H1 (cell line): Measurements from ENCODE around the gene LY86. TPM values are rescaled to one million over a fixed set of nuclear protein-coding genes. Genes with fewer than 3 reads are reported as not detected.

Source experiments
- CTCF ChIA-PET: fragments of 300-600 bp; sonication (Branson Sonifier 250); formaldehyde crosslinking; loops from one replicate; lab custom pipeline; 2021; ENCODE audit not compliant: partially characterized antibody; lab: Charles Lee
- POLR2A ChIA-PET: fragments of 300-600 bp; sonication (Branson Sonifier 250); formaldehyde crosslinking; loops from one replicate; lab custom pipeline; 2021; ENCODE audit warnings: inconsistent platforms; ENCODE audit not compliant: partially characterized antibody; lab: Charles Lee
- DNase-seq, 2 experiments: peaks; one replicate each; pipeline versions ENCODE4 v3.0.0 to v3.0.0-alpha.2; 2010 to 2022; ENCODE audit warnings: low spot score in 2 of 2, low read depth in 1 of 2, mixed read lengths in 1 of 2
- FAIRE-seq: peaks from 2 replicates; lab custom pipeline; 2011; peaks lifted over from hg19 to GRCh38; lab: Jason Lieb, UNC
- H2AFZ ChIP-seq: 2 replicates; pipeline ENCODE4 v1.8.1; 2012; ENCODE audit warnings: low read length, inconsistent platforms
- H2AK5ac ChIP-seq: 2 replicates; pipeline ENCODE4 v1.6.1; 2013; ENCODE audit warnings: low read depth, low read length
- H2BK120ac ChIP-seq: replicated peaks from 2 replicates; pipeline ENCODE3; 2013; ENCODE audit warnings: low read depth, low read length, inconsistent platforms
- H2BK12ac ChIP-seq: 2 replicates; pipeline ENCODE4 v1.6.1; 2013; ENCODE audit warnings: low read depth, low read length
- H2BK15ac ChIP-seq: 2 replicates; pipeline ENCODE4 v1.6.1; 2013; ENCODE audit warnings: low read length
- H2BK20ac ChIP-seq: 2 replicates; pipeline ENCODE4 v1.6.1; 2013; ENCODE audit warnings: low read length
- H2BK5ac ChIP-seq: 2 replicates; pipeline ENCODE4 v1.6.1; 2013; ENCODE audit warnings: low read depth, low read length
- H3K14ac ChIP-seq: 2 replicates; pipeline ENCODE4 v1.6.1; 2013; ENCODE audit warnings: inconsistent platforms; ENCODE audit not compliant: insufficient read length
- H3K18ac ChIP-seq: 2 replicates; pipeline ENCODE4 v1.6.1; 2013; ENCODE audit warnings: low read length; ENCODE audit errors: extremely low read depth
- H3K23ac ChIP-seq: 2 replicates; pipeline ENCODE4 v1.6.1; 2013; ENCODE audit warnings: inconsistent platforms; ENCODE audit not compliant: insufficient read length
- H3K23me2 ChIP-seq: 2 replicates; pipeline ENCODE4 v1.6.1; 2013; ENCODE audit warnings: low read depth, low read length
- H3K27ac ChIP-seq: 2 replicates; pipeline ENCODE4 v1.6.1; 2011; ENCODE audit warnings: low read depth, low read length, inconsistent platforms
- H3K27me3 ChIP-seq, 4 experiments: replicated peaks in 1 of 4; 1 replicate in 1 of 4; 2 replicates in 3 of 4; pipeline versions ENCODE4 v1.6.1 to v1.8.1; 2011 to 2013; ENCODE audit warnings: low read length in 3 of 4, mild to moderate bottlenecking in 3 of 4, inconsistent platforms in 2 of 4, mixed read lengths in 2 of 4, moderate library complexity in 1 of 4; ENCODE audit not compliant: control insufficient read depth in 3 of 4, insufficient read depth in 3 of 4; ENCODE audit errors: extremely low read depth in 1 of 4
- H3K36me3 ChIP-seq, 4 experiments: 2 replicates each; pipeline versions ENCODE4 v1.6.1 to v1.8.1; 2011 to 2013; ENCODE audit warnings: mild to moderate bottlenecking in 4 of 4, low read length in 3 of 4, moderate library complexity in 2 of 4, control low read depth in 1 of 4, inconsistent platforms in 1 of 4; ENCODE audit not compliant: insufficient read depth in 4 of 4, control insufficient read depth in 2 of 4
- H3K4ac ChIP-seq: replicated peaks from 2 replicates; pipeline ENCODE3; 2013; ENCODE audit warnings: low read length, low read depth, mixed read lengths, inconsistent platforms; ENCODE audit not compliant: insufficient read length
- H3K4me1 ChIP-seq, 4 experiments: replicated peaks in 1 of 4; 1 replicate in 1 of 4; 2 replicates in 3 of 4; pipeline versions ENCODE4 v1.6.1 to v1.8.1; 2011 to 2013; ENCODE audit warnings: low read length in 3 of 4, inconsistent platforms in 2 of 4, mixed read lengths in 1 of 4; ENCODE audit not compliant: insufficient read depth in 4 of 4, control insufficient read depth in 3 of 4
- H3K4me2 ChIP-seq, 2 experiments: 2 replicates each; pipeline versions ENCODE4 v1.6.1 to v1.8.1; 2011 to 2013; ENCODE audit warnings: low read depth in 2 of 2, low read length in 2 of 2, control low read depth in 1 of 2, inconsistent platforms in 1 of 2, mild to moderate bottlenecking in 1 of 2; ENCODE audit not compliant: insufficient read depth in 1 of 2
- H3K4me3 ChIP-seq, 4 experiments: fragments of 200-600, 300-600 bp in 1 of 4; sonication (generic), shearing (Covaris generic), sonication (Bioruptor Twin) in 1 of 4; 2 replicates each; pipeline versions ENCODE4 v1.5.1 to v1.8.1; 2011 to 2016; ENCODE audit warnings: low read length in 4 of 4, low read depth in 3 of 4, control low read depth in 2 of 4, inconsistent platforms in 2 of 4, mild to moderate bottlenecking in 2 of 4, mixed read lengths in 1 of 4, moderate library complexity in 1 of 4; ENCODE audit not compliant: insufficient read depth in 2 of 4; ENCODE audit errors: extremely low read depth in 1 of 4
- H3K56ac ChIP-seq: replicated peaks from 2 replicates; pipeline ENCODE3; 2013; ENCODE audit warnings: low read depth, mild to moderate bottlenecking, mixed read lengths, low read length, inconsistent platforms; ENCODE audit not compliant: insufficient read length
- H3K79me1 ChIP-seq: 2 replicates; pipeline ENCODE4 v1.6.1; 2013; ENCODE audit warnings: low read depth, low read length, control low read depth
- H3K79me2 ChIP-seq, 2 experiments: 2 replicates each; pipeline versions ENCODE4 v1.6.1 to v1.8.1; 2012 to 2013; ENCODE audit warnings: low read length in 2 of 2, mild to moderate bottlenecking in 2 of 2, inconsistent platforms in 1 of 2; ENCODE audit not compliant: insufficient read depth in 2 of 2, control insufficient read depth in 1 of 2
- H3K9ac ChIP-seq, 4 experiments: replicated peaks in 1 of 4; 1 replicate in 1 of 4; 2 replicates in 3 of 4; pipeline versions ENCODE4 v1.6.1 to v1.8.1; 2011 to 2013; ENCODE audit warnings: low read depth in 3 of 4, low read length in 3 of 4, control low read depth in 2 of 4, mild to moderate bottlenecking in 2 of 4, moderate library complexity in 2 of 4, inconsistent platforms in 1 of 4; ENCODE audit errors: extremely low read depth in 1 of 4
- H3K9me3 ChIP-seq, 2 experiments: 2 replicates each; pipeline versions ENCODE4 v1.6.1 to v1.8.1; 2012 to 2013; ENCODE audit warnings: mild to moderate bottlenecking in 2 of 2, moderate library complexity in 2 of 2, control low read depth in 1 of 2, inconsistent platforms in 1 of 2, low read depth in 1 of 2, low read length in 1 of 2, mixed read lengths in 1 of 2; ENCODE audit not compliant: insufficient read depth in 2 of 2
- H4K20me1 ChIP-seq, 2 experiments: replicated peaks in 1 of 2; 2 replicates each; pipeline versions ENCODE3 to v1.8.1; 2011 to 2013; ENCODE audit warnings: inconsistent platforms in 2 of 2, low read length in 2 of 2, mild to moderate bottlenecking in 1 of 2; ENCODE audit not compliant: insufficient read depth in 2 of 2, control insufficient read depth in 1 of 2
- H4K5ac ChIP-seq: 2 replicates; pipeline ENCODE4 v1.6.1; 2013; ENCODE audit warnings: low read length, low read depth, mixed read lengths, inconsistent platforms; ENCODE audit not compliant: insufficient read length
- H4K8ac ChIP-seq: 2 replicates; pipeline ENCODE4 v1.8.0; 2013; ENCODE audit warnings: mild to moderate bottlenecking, moderate library complexity, low read length, inconsistent platforms; ENCODE audit not compliant: insufficient read depth; ENCODE audit errors: extremely low read depth
- H4K91ac ChIP-seq: replicated peaks from 2 replicates; pipeline ENCODE3; 2013; ENCODE audit warnings: low read length, mixed read lengths, inconsistent platforms; ENCODE audit not compliant: insufficient read length
- BACH1 ChIP-seq: IDR thresholded peaks from 2 replicates; pipeline ENCODE4 v1.6.1; 2012; ENCODE audit warnings: low read length, improper control_type of control experiment
- EZH2 ChIP-seq: fragments of 200-600 bp; sonication (generic); IDR thresholded peaks from 2 replicates; pipeline ENCODE4 v1.7.1; 2012; ENCODE audit warnings: low read depth, mild to moderate bottlenecking, moderate library complexity, low read length, inconsistent platforms; ENCODE audit not compliant: severe bottlenecking
- KDM4A ChIP-seq: IDR thresholded peaks from one replicate; pipeline ENCODE4 v1.7.1; 2012; ENCODE audit warnings: low read depth, mild to moderate bottlenecking, moderate library complexity, low read length, inconsistent platforms; ENCODE audit not compliant: severe bottlenecking
- RFX5 ChIP-seq: IDR thresholded peaks from 2 replicates; pipeline ENCODE4 v1.6.1; 2011; ENCODE audit warnings: low read depth, low read length, improper control_type of control experiment, borderline replicate concordance
- SP4 ChIP-seq: IDR thresholded peaks from 2 replicates; pipeline ENCODE4 v1.6.1; 2012; ENCODE audit warnings: low read length, inconsistent platforms
- TAF7 ChIP-seq: optimal IDR thresholded peaks from 2 replicates; pipeline ENCODE3; 2011; ENCODE audit warnings: low read depth, mild to moderate bottlenecking, inconsistent platforms, low read length, moderate library complexity, borderline replicate concordance
- TCF12 ChIP-seq: IDR thresholded peaks from 2 replicates; pipeline ENCODE4 v1.6.1; 2011; ENCODE audit warnings: low read depth, mild to moderate bottlenecking, low read length
- WGBS, 2 experiments: shearing (Covaris generic) in 1 of 2; methylation state at CpG; one replicate each; pipeline versions ENCODE4 v1.1.6 to v1.1.7; 2013 to 2015; ENCODE audit warnings: low lambda C conversion rate in 2 of 2, mixed read lengths in 2 of 2, inconsistent platforms in 1 of 2, low coverage in 1 of 2, missing lambda C conversion rate in 1 of 2; ENCODE audit not compliant: insufficient replicate concordance in 2 of 2, insufficient coverage in 1 of 2, insufficient read length in 1 of 2; ENCODE audit errors: extremely low coverage in 1 of 2, missing lambda C conversion rate in 1 of 2; 5-methylcytosine and 5-hydroxymethylcytosine counted together
- polyA plus RNA-seq, 7 experiments: library from polyadenylated mRNA; depleted of rRNA in 3 of 7; stranded (reverse) in 5 of 7; unstranded in 2 of 7; fragments of >200 nt in 5 of 7; fragments of 200-250 nt in 2 of 7; gene quantifications; 1 replicate in 5 of 7; 2 replicates in 1 of 7; 4 replicates in 1 of 7; pipeline versions ENCODE4 v1.2.1 to v1.2.3, GENCODE V29; 2011 to 2013; ENCODE audit warnings: missing spikeins in 2 of 7, mixed read lengths in 2 of 7
- total RNA-seq: library from RNA; stranded (reverse); fragmentation: NEBNext Ultra II Directional; extraction: Animal tissue kit (Norgen Biotek cat#: 25700); gene quantifications from 2 replicates; pipeline ENCODE4 v1.2.1, GENCODE V29; 2021
- TF ChIP-seq, protein P1 (sequence below): IDR thresholded peaks from 2 replicates; pipeline ENCODE4 v1.6.1; 2011; ENCODE audit warnings: low read length, improper control_type of control experiment
- TF ChIP-seq, protein P2 (sequence below), 3 experiments: IDR thresholded peaks; 1 replicate in 2 of 3; 2 replicates in 1 of 3; pipeline versions ENCODE4 v1.5.1 to v1.6.1; 2011; ENCODE audit warnings: low read length in 3 of 3, mild to moderate bottlenecking in 3 of 3, inconsistent platforms in 2 of 3, low read depth in 1 of 3, moderate library complexity in 1 of 3; ENCODE audit not compliant: insufficient read depth in 1 of 3; ENCODE audit errors: control extremely low read depth in 1 of 3

Gene LY86
- total and polyA plus RNA-seq, 2 of the 8 experiments (the other 6 are each of a cell fraction or from before 2014, with no cell fraction given) = not detected

DNA sequence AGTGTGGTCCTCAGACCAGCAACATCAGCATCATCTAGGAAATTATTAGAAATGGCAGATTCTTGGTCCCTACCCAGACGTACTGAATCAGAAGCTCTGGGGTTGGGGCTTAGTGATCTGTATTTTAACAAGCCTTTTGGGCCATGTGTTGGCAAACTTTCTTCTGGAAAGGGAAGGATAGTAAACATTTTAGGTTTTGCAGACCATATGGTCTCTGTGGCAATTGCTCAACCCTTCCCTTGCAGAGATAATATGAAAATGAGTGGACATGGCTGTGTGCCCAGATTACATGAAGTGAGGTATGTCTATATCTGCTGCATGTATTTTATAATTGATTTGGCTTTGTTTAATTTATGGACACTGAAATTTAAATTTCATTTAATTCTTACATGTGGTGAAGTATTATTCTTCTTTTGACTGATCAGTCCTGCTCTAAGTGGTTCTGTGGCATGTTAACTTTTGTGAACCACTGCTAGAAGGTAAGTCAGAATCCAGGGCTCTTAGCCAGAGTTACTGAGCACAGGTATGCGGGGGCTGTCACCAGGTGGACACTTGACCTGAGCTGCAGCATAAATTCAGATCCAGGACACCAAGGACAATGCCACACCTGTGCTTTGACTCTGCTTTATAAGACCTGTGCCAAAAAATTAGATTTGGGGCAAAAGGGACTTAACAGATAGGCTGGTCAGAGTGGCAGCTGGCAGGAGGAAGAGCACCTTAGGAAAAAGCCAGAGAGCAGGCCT, 43.2 kb downstream of the LY86 start:
- Histone ChIP-seq H4K5ac (no peak overlapping the region), H3K56ac (no peak overlapping the region), H2BK5ac (no peak overlapping the region), H2BK120ac (no peak overlapping the region), H4K8ac (no peak overlapping the region), H3K23ac (no peak overlapping the region), H4K91ac (no peak overlapping the region), H3K18ac (no peak overlapping the region), H3K9ac (no peak overlapping the region), H3K27me3 (no peaks in the 10 kb centered on the region), H3K14ac (no peak overlapping the region), H3K79me1 (no peaks in the 10 kb centered on the region), H2BK15ac (no peak overlapping the region), H2BK12ac (no peak overlapping the region), H3K9me3 (no peaks in the 10 kb centered on the region), H3K4ac (no peak overlapping the region), H3K36me3 (no peaks in the 10 kb centered on the region), H4K20me1 (no peaks in the 10 kb centered on the region), H3K23me2 (no peaks in the 10 kb centered on the region), H3K4me1 (peaks cover 0 to 4% (median 2%) of the 10 kb centered on the region in 4 experiments; a peak in 4 of 7 replicates), H3K27ac (no peak overlapping the region), H3K4me3 (no peak overlapping the region), H2AK5ac (no peak overlapping the region), H3K4me2 (no peak overlapping the region), H2BK20ac (no peak overlapping the region), H2AFZ (no peak overlapping the region), H3K79me2 (no peaks in the 10 kb centered on the region)
- WGBS, 2 experiments = 88% methylated on average over 2 of the region's 2 CpGs; no CpG with 5 or more reads in 1 of the 2 experiments
- no peak for DNase-seq
- POLR2A ChIA-PET = no interaction called here
- CTCF ChIA-PET = interaction anchor here (1.5 to 2.2 kb wide), 2 partner anchors 13 to 75 kb away, joined by 3 to 4 read pairs; no protein-coding TSS in a partner anchor
- FAIRE-seq = no peak
- TF ChIP-seq RFX5 = no peak
- TF ChIP-seq BACH1 = no peak
- TF ChIP-seq EZH2 = no peak
- TF ChIP-seq, protein P1, sequence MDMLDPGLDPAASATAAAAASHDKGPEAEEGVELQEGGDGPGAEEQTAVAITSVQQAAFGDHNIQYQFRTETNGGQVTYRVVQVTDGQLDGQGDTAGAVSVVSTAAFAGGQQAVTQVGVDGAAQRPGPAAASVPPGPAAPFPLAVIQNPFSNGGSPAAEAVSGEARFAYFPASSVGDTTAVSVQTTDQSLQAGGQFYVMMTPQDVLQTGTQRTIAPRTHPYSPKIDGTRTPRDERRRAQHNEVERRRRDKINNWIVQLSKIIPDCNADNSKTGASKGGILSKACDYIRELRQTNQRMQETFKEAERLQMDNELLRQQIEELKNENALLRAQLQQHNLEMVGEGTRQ = no peak
- TF ChIP-seq, protein P2, sequence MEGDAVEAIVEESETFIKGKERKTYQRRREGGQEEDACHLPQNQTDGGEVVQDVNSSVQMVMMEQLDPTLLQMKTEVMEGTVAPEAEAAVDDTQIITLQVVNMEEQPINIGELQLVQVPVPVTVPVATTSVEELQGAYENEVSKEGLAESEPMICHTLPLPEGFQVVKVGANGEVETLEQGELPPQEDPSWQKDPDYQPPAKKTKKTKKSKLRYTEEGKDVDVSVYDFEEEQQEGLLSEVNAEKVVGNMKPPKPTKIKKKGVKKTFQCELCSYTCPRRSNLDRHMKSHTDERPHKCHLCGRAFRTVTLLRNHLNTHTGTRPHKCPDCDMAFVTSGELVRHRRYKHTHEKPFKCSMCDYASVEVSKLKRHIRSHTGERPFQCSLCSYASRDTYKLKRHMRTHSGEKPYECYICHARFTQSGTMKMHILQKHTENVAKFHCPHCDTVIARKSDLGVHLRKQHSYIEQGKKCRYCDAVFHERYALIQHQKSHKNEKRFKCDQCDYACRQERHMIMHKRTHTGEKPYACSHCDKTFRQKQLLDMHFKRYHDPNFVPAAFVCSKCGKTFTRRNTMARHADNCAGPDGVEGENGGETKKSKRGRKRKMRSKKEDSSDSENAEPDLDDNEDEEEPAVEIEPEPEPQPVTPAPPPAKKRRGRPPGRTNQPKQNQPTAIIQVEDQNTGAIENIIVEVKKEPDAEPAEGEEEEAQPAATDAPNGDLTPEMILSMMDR (IDR thresholded peaks at IDR 0.05; ENCODE audit: control extremely low read depth in 1 of 3, insufficient read depth in 1 of 3, low read depth in 1 of 3, low read length in 3 of 3) = no peak
- no peak for TF ChIP-seq SP4
- no peak for TF ChIP-seq TCF12
- TF ChIP-seq TAF7 = no peak
- TF ChIP-seq KDM4A = no peak
